Inflammatory macrophage (primary cell): ENCODE measurements around the gene KRT33B.

Experiments used
- DNase-seq, 2 donors: peaks; one replicate each; pipeline ENCODE4 v3.0.0-alpha.2; 2020 to 2022

The KRT33B gene

GRCh38 chr17:41345992-41346391, 23.6 kb downstream of the KRT33B start:
- DNase-seq: no peak

GRCh38 chr17:41343029-41343428, 26.6 kb downstream of the KRT33B start:
- no peak for DNase-seq

- no peak for DNase-seq
These were observed 28.4 kb downstream of the KRT33B start for GRCh38 chr17:41340934-41341861.

GRCh38 chr17:41340494-41340893, 29.1 kb downstream of the KRT33B start:
- DNase-seq: no peak

- no peak for DNase-seq
These were observed 29.9 kb downstream of the KRT33B start for GRCh38 chr17:41339571-41340172.

- DNase-seq: peak; percentile 62 to 69
These were observed 30.6 kb downstream of the KRT33B start for GRCh38 chr17:41338961-41339485.

GRCh38 chr17:41335747-41336146, 33.9 kb downstream of the KRT33B start:
- no peak for DNase-seq

- no peak for DNase-seq
These were observed 35.0 kb downstream of the KRT33B start for GRCh38 chr17:41334385-41335305.

- DNase-seq: no peak
These were observed 35.8 kb downstream of the KRT33B start for GRCh38 chr17:41333836-41334235.

- DNase-seq: no peak
These were observed 36.5 kb downstream of the KRT33B start for GRCh38 chr17:41333098-41333497.

GRCh38 chr17:41332239-41332638, 37.4 kb downstream of the KRT33B start:
- DNase-seq: no peak

GRCh38 chr17:41331606-41332005, 38.0 kb downstream of the KRT33B start:
- no peak for DNase-seq

- DNase-seq: peak; percentile 51 to 65
These were observed 40.2 kb downstream of the KRT33B start for GRCh38 chr17:41329279-41329948.

- DNase-seq: no peak
These were observed 41.4 kb downstream of the KRT33B start for GRCh38 chr17:41328207-41328606.

- no peak for DNase-seq
These were observed 42.0 kb downstream of the KRT33B start for GRCh38 chr17:41327411-41328120.

GRCh38 chr17:41326173-41327145, 43.2 kb downstream of the KRT33B start:
- DNase-seq: no peak

GRCh38 chr17:41325611-41326010, 44.0 kb downstream of the KRT33B start:
- no peak for DNase-seq

GRCh38 chr17:41325126-41325525, 44.5 kb downstream of the KRT33B start:
- DNase-seq: no peak

- no peak for DNase-seq
These were observed 45.2 kb downstream of the KRT33B start for GRCh38 chr17:41324180-41325075.
